Endothelial cell (in vitro differentiated cells): Measurements from ENCODE around the gene SLC2A4. TPM values are rescaled to one million over a fixed set of nuclear protein-coding genes. Genes with fewer than 3 reads are reported as not detected.

ENCODE experiments used
- DNase-seq: peaks from one replicate; pipeline ENCODE4 v3.0.0; 2021; ENCODE audit warnings: low spot score
- H3K27ac Mint-ChIP-seq: one replicate; pipeline ENCODE4 v1.8.0; 2021; ENCODE audit warnings: mixed read lengths, inconsistent platforms; ENCODE audit not compliant: unreplicated experiment
- H3K27me3 Mint-ChIP-seq: one replicate; pipeline ENCODE4 v1.8.0; 2021; ENCODE audit warnings: mild to moderate bottlenecking, moderate library complexity, mixed read lengths, inconsistent platforms; ENCODE audit not compliant: unreplicated experiment
- H3K36me3 Mint-ChIP-seq: one replicate; pipeline ENCODE4 v1.8.0; 2021; ENCODE audit warnings: mild to moderate bottlenecking, low read depth, mixed read lengths, inconsistent platforms; ENCODE audit not compliant: unreplicated experiment
- H3K4me1 Mint-ChIP-seq: one replicate; pipeline ENCODE4 v1.8.0; 2021; ENCODE audit warnings: mild to moderate bottlenecking, mixed read lengths, inconsistent platforms; ENCODE audit not compliant: unreplicated experiment
- H3K4me3 Mint-ChIP-seq: one replicate; pipeline ENCODE4 v1.8.0; 2021; ENCODE audit warnings: mild to moderate bottlenecking, mixed read lengths, inconsistent platforms; ENCODE audit not compliant: unreplicated experiment
- H3K9me3 Mint-ChIP-seq: one replicate; pipeline ENCODE4 v1.8.0; 2021; ENCODE audit warnings: mixed read lengths, inconsistent platforms; ENCODE audit not compliant: unreplicated experiment
- CTCF ChIP-seq: fragments of 200-600 bp; sonication (generic); IDR thresholded peaks from one replicate; pipeline ENCODE4 v1.5.0; 2021; ENCODE audit warnings: antibody characterized with exemption; ENCODE audit not compliant: unreplicated experiment
- total RNA-seq: library from RNA; stranded (reverse); fragmentation: NEBNext Ultra II Directional; extraction: Animal tissue kit (Norgen Biotek cat#: 25700); gene quantifications from one replicate; pipeline ENCODE4 v1.2.1, GENCODE V29; 2021; ENCODE audit not compliant: unreplicated experiment

SLC2A4 gene
- total RNA-seq, 1 donor from 2014 or later, result 2.2 TPM

- no peak overlapping the region for H3K4me3 Mint-ChIP-seq
- peaks cover 16% of the 10 kb centered on the region for H3K4me1 Mint-ChIP-seq
- H3K27ac Mint-ChIP-seq, result peak overlapping the region; percentile 57
- H3K36me3 Mint-ChIP-seq, result peaks cover 20% of the 10 kb centered on the region
- no peak for TF ChIP-seq CTCF
- H3K27me3 Mint-ChIP-seq, result peaks cover 12% of the 10 kb centered on the region
- no peak for DNase-seq
- no peaks in the 10 kb centered on the region for H3K9me3 Mint-ChIP-seq
Measured at GRCh38 chr17:7258731-7259554, 22.6 kb upstream of the SLC2A4 start.

- peaks cover 19% of the 10 kb centered on the region for H3K36me3 Mint-ChIP-seq
- peaks cover 17% of the 10 kb centered on the region for H3K4me1 Mint-ChIP-seq
- TF ChIP-seq CTCF, result no peak
- peaks cover 12% of the 10 kb centered on the region for H3K27me3 Mint-ChIP-seq
- DNase-seq, result no peak
- H3K4me3 Mint-ChIP-seq, result peak overlapping the region; percentile 42
- H3K9me3 Mint-ChIP-seq, result no peaks in the 10 kb centered on the region
- peak overlapping the region; percentile 57 for H3K27ac Mint-ChIP-seq
Measured at GRCh38 chr17:7259555-7259889, 22.0 kb upstream of the SLC2A4 start.

GRCh38 chr17:7260151-7260550, 21.4 kb upstream of the SLC2A4 start:
- Mint-ChIP-seq H3K36me3 (peaks cover 14% of the 10 kb centered on the region), H3K4me1 (peaks cover 17% of the 10 kb centered on the region), H3K4me3 (peak overlapping the region; percentile 73), H3K27ac (no peak overlapping the region), H3K27me3 (peaks cover 11% of the 10 kb centered on the region), H3K9me3 (no peaks in the 10 kb centered on the region)
- DNase-seq, result no peak
- TF ChIP-seq CTCF, result no peak

GRCh38 chr17:7260651-7261378, 20.7 kb upstream of the SLC2A4 start:
- TF ChIP-seq CTCF, result no peak
- Mint-ChIP-seq H3K9me3 (no peaks in the 10 kb centered on the region), H3K36me3 (peaks cover 14% of the 10 kb centered on the region), H3K27me3 (peaks cover 11% of the 10 kb centered on the region), H3K27ac (no peak overlapping the region), H3K4me1 (peaks cover 17% of the 10 kb centered on the region), H3K4me3 (no peak overlapping the region)
- peak; percentile 31 for DNase-seq
